HepG2 (cell line): ENCODE measurements around the gene GUSB. TPM values are rescaled to one million over a fixed set of nuclear protein-coding genes. Genes with fewer than 3 reads are reported as not detected.

Experiments
- AHDC1 ChIP-seq: sonication (generic); formaldehyde crosslinking; IDR thresholded peaks from 2 replicates; pipeline ENCODE4 v1.5.1; 2020; ENCODE audit warnings: mild to moderate bottlenecking, missing genetic modification reagents, borderline replicate concordance
- ARID5B ChIP-seq: IDR thresholded peaks from 2 replicates; pipeline ENCODE4 v1.4.0; 2020; ENCODE audit warnings: mild to moderate bottlenecking, missing genetic modification reagents
- ATF4 ChIP-seq, 2 experiments: fragments of 450-650 bp in 1 of 2; sonication (generic) in 1 of 2; formaldehyde crosslinking; IDR thresholded peaks; 2 replicates each; pipeline versions ENCODE4 v1.5.0 to v1.8.0; 2020 to 2022; ENCODE audit warnings: mild to moderate bottlenecking in 1 of 2, missing genetic modification reagents in 1 of 2
- FOSL2 ChIP-seq: sonication (generic); formaldehyde crosslinking; IDR thresholded peaks from 2 replicates; pipeline ENCODE4 v1.4.0; 2020; ENCODE audit warnings: missing genetic modification reagents
- IRX3 ChIP-seq: sonication (generic); formaldehyde crosslinking; IDR thresholded peaks from 2 replicates; pipeline ENCODE4 v1.8.1; 2023; ENCODE audit warnings: mild to moderate bottlenecking, low read depth, missing genetic modification reagents, borderline replicate concordance
- MTF1 ChIP-seq: sonication (generic); formaldehyde crosslinking; IDR thresholded peaks from 2 replicates; pipeline ENCODE4 v1.5.0; 2020; ENCODE audit warnings: missing genetic modification reagents
- NR0B2 ChIP-seq: sonication (generic); formaldehyde crosslinking; IDR thresholded peaks from 2 replicates; pipeline ENCODE4 v1.4.0; 2020; ENCODE audit warnings: mild to moderate bottlenecking, missing genetic modification reagents
- NR2F6 ChIP-seq, 2 experiments: IDR thresholded peaks; 2 replicates each; pipeline ENCODE4 v1.6.1; 2016; ENCODE audit warnings: antibody characterized with exemption in 1 of 2, mild to moderate bottlenecking in 1 of 2
- PRDM10 ChIP-seq: sonication (generic); formaldehyde crosslinking; IDR thresholded peaks from 2 replicates; pipeline ENCODE4 v1.4.0; 2020; ENCODE audit warnings: low read depth, missing genetic modification reagents
- RARA ChIP-seq: IDR thresholded peaks from 2 replicates; pipeline ENCODE4 v1.6.1; 2016; ENCODE audit warnings: missing genetic modification reagents, missing compliant biosample characterization
- SIX4 ChIP-seq: sonication (generic); formaldehyde crosslinking; IDR thresholded peaks from 2 replicates; pipeline ENCODE4 v1.4.0; 2020; ENCODE audit warnings: missing genetic modification reagents
- TOPORS ChIP-seq: sonication (generic); formaldehyde crosslinking; IDR thresholded peaks from 2 replicates; pipeline ENCODE4 v1.8.0; 2023; ENCODE audit warnings: mild to moderate bottlenecking, missing genetic modification reagents
- ZNF44 ChIP-seq: sonication (generic); formaldehyde crosslinking; IDR thresholded peaks from 2 replicates; pipeline ENCODE4 v1.5.1; 2020; ENCODE audit warnings: mild to moderate bottlenecking, missing genetic modification reagents
- ZNF510 ChIP-seq: sonication (generic); formaldehyde crosslinking; IDR thresholded peaks from 2 replicates; pipeline ENCODE4 v1.4.0; 2020; ENCODE audit warnings: low read depth, mild to moderate bottlenecking, missing genetic modification reagents
- polyA plus RNA-seq, 8 experiments: library from polyadenylated mRNA; depleted of rRNA in 3 of 8; stranded (reverse) in 7 of 8; unstranded in 1 of 8; fragments of >200 nt; fragmentation: Illumina TruSeq in 4 of 8; extraction: Trizol in 4 of 8; gene quantifications; 2 replicates each; pipeline versions ENCODE4 v1.2.1 to v1.2.3, GENCODE V29; 2011 to 2016; ENCODE audit warnings: low read depth in 4 of 8, missing spikeins in 1 of 8, mixed read lengths in 1 of 8; ENCODE audit not compliant: insufficient read depth in 1 of 8
- total RNA-seq, 5 experiments: library from RNA; depleted of rRNA; stranded (reverse); fragments of >200 nt; fragmentation: Illumina TruSeq; extraction: Trizol; gene quantifications; 2 replicates each; pipeline ENCODE4 v1.2.3, GENCODE V29; 2016; ENCODE audit warnings: low read depth in 1 of 5

GUSB gene
- total and polyA plus RNA-seq, 2 of the 13 experiments (the other 11 are each of a cell fraction or from before 2014, with no cell fraction given) = 18.8 to 60.0 TPM

- no peak for TF ChIP-seq IRX3
- TF ChIP-seq NR2F6 (IDR thresholded peaks at IDR 0.05) = peak; percentile 55
- TF ChIP-seq NR2F6 (CRISPR knock-in tag; IDR thresholded peaks at IDR 0.05) = peak; percentile 77; the same call in 1 of the 2 replicates
- TF ChIP-seq TOPORS (CRISPR knock-in tag) = no peak
- no peak for TF ChIP-seq SIX4 (CRISPR knock-in tag)
- TF ChIP-seq NR0B2 = no peak
- no peak for TF ChIP-seq ZNF510 (CRISPR knock-in tag)
- TF ChIP-seq MTF1 (CRISPR knock-in tag) = no peak
- peak; percentile 24; the same call in 1 of the 2 replicates for TF ChIP-seq AHDC1
- TF ChIP-seq ARID5B (CRISPR knock-in tag) = peak; percentile 64
- TF ChIP-seq PRDM10 (CRISPR knock-in tag) = no peak
- TF ChIP-seq RARA (CRISPR knock-in tag) = peak; percentile 73
- TF ChIP-seq ATF4 (CRISPR knock-in tag; IDR thresholded peaks at IDR 0.05) = peak in 1 of 2 experiments; percentile 82; a peak in 2 of 4 replicates
- TF ChIP-seq ZNF44 (CRISPR knock-in tag) = no peak
- peak; percentile 96 for TF ChIP-seq FOSL2 (CRISPR knock-in tag)
These were observed 35.1 kb downstream of the GUSB start (continued) for GRCh38 chr7:65946904-65947303.
